Measurements from ENCODE around the gene SYTL1. TPM values are rescaled to one million over a fixed set of nuclear protein-coding genes. Genes with fewer than 3 reads are reported as not detected.

Gene SYTL1
- total and polyA plus RNA-seq, 9 of the 15 experiments (the other 6 are each of a cell fraction or from before 2014, with no cell fraction given) = 0.04 to 9.3 (median 1.7) TPM

- TF ChIP-seq, protein P1, sequence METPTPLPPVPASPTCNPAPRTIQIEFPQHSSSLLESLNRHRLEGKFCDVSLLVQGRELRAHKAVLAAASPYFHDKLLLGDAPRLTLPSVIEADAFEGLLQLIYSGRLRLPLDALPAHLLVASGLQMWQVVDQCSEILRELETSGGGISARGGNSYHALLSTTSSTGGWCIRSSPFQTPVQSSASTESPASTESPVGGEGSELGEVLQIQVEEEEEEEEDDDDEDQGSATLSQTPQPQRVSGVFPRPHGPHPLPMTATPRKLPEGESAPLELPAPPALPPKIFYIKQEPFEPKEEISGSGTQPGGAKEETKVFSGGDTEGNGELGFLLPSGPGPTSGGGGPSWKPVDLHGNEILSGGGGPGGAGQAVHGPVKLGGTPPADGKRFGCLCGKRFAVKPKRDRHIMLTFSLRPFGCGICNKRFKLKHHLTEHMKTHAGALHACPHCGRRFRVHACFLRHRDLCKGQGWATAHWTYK (CRISPR knock-in tag; IDR thresholded peaks at IDR 0.05) = no peak
- TF ChIP-seq ARID2 (IDR thresholded peaks at IDR 0.05) (no peak), ZBTB49 (CRISPR knock-in tag; IDR thresholded peaks at IDR 0.05; ENCODE audit: borderline replicate concordance) (no peak), RFX1 (IDR thresholded peaks at IDR 0.05) (no peak), ZFP36 (IDR thresholded peaks at IDR 0.05; ENCODE audit: low read depth, low read length, partially characterized antibody) (peak; percentile 76), HMGN3 (IDR thresholded peaks at IDR 0.05; ENCODE audit: borderline replicate concordance, extremely low read depth, insufficient read length, low read depth, low read length) (no peak), ZNF318 (IDR thresholded peaks at IDR 0.05; ENCODE audit: borderline replicate concordance in 1 of 2, low read depth in 1 of 2) (no peak), SMAD3 (CRISPR knock-in tag; conservative IDR thresholded peaks at IDR 0.05) (no peak), ZC3H8 (IDR thresholded peaks at IDR 0.05) (no peak), ZNF124 (CRISPR knock-in tag; IDR thresholded peaks at IDR 0.05) (no peak), ZNF507 (tag; conservative IDR thresholded peaks at IDR 0.05) (no peak), RBM22 (IDR thresholded peaks at IDR 0.05; ENCODE audit: low read depth, low read length, poor library complexity, severe bottlenecking) (peak; percentile 48)
- TF ChIP-seq, protein P2, sequence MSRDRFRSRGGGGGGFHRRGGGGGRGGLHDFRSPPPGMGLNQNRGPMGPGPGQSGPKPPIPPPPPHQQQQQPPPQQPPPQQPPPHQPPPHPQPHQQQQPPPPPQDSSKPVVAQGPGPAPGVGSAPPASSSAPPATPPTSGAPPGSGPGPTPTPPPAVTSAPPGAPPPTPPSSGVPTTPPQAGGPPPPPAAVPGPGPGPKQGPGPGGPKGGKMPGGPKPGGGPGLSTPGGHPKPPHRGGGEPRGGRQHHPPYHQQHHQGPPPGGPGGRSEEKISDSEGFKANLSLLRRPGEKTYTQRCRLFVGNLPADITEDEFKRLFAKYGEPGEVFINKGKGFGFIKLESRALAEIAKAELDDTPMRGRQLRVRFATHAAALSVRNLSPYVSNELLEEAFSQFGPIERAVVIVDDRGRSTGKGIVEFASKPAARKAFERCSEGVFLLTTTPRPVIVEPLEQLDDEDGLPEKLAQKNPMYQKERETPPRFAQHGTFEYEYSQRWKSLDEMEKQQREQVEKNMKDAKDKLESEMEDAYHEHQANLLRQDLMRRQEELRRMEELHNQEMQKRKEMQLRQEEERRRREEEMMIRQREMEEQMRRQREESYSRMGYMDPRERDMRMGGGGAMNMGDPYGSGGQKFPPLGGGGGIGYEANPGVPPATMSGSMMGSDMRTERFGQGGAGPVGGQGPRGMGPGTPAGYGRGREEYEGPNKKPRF (IDR thresholded peaks at IDR 0.05; ENCODE audit: low read depth, low read length) = no peak
Observed at GRCh38 chr1:27398405-27399149, 56.8 kb downstream of the SYTL1 start (continued).

All from K562 (cell line).